OCI-LY7 (cell line): Measurements from ENCODE around the gene RPS6KA5.

Experiments used
- CTCF ChIP-seq: fragments of 200-600 bp; sonication (generic); conservative IDR thresholded peaks from 2 replicates; pipeline ENCODE4 v1.5.1; 2014; ENCODE audit warnings: mild to moderate bottlenecking, antibody characterized with exemption, low read length, moderate library complexity, mixed read lengths
- EZH2phosphoT487 ChIP-seq: fragments of 200-600 bp; sonication (generic); IDR thresholded peaks from 2 replicates; pipeline ENCODE4 v1.6.1; 2018; ENCODE audit warnings: low read depth, borderline replicate concordance, mild to moderate bottlenecking, mixed run types, antibody characterized with exemption, low read length, moderate library complexity, mixed read lengths

GRCh38 chr14:90819734-90820393, 240.6 kb downstream of the RPS6KA5 start:
- TF ChIP-seq CTCF = no peak
- no peak for TF ChIP-seq EZH2phosphoT487
